ENCODE results near the gene SPRYD3.

The SPRYD3 gene

GRCh38 chr12:53079226-53080117 is at the start of gene SPRYD3 (continued):
- TF ChIP-seq ZNF513 (tag by site-specific recombination; IDR thresholded peaks at IDR 0.05): no peak
- peak; percentile 73 for TF ChIP-seq ZNF341 (tag by site-specific recombination; IDR thresholded peaks at IDR 0.05; ENCODE audit: low read depth)
- TF ChIP-seq ZNF473 (tag by site-specific recombination; IDR thresholded peaks at IDR 0.05): no peak
- TF ChIP-seq PRDM4 (tag by site-specific recombination; IDR thresholded peaks at IDR 0.05): no peak
- peak; percentile 57 for TF ChIP-seq KLF16 (tag by site-specific recombination; IDR thresholded peaks at IDR 0.05)
- peak; percentile 66 for TF ChIP-seq ZXDB (tag by site-specific recombination; IDR thresholded peaks at IDR 0.05)
- TF ChIP-seq KLF9 (tag by site-specific recombination; IDR thresholded peaks at IDR 0.05; ENCODE audit: low read depth): peak; percentile 82; the same call in 1 of the 2 replicates
- TF ChIP-seq ZNF768 (tag by site-specific recombination; IDR thresholded peaks at IDR 0.05): no peak
- no peak for TF ChIP-seq ZFP41 (tag by site-specific recombination; IDR thresholded peaks at IDR 0.05; ENCODE audit: borderline replicate concordance)
- TF ChIP-seq PRDM2 (tag by site-specific recombination; IDR thresholded peaks at IDR 0.05; ENCODE audit: borderline replicate concordance): no peak
- no peak for TF ChIP-seq ZNF645 (tag by site-specific recombination; IDR thresholded peaks at IDR 0.05)
- TF ChIP-seq ZNF354C (tag by site-specific recombination; IDR thresholded peaks at IDR 0.05; ENCODE audit: borderline replicate concordance, low read depth): no peak
- no peak for TF ChIP-seq ZNF843 (tag by site-specific recombination; IDR thresholded peaks at IDR 0.05)
- peak; percentile 99 for TF ChIP-seq HIC1 (tag by site-specific recombination; IDR thresholded peaks at IDR 0.05)
- TF ChIP-seq ZNF677 (tag by site-specific recombination; IDR thresholded peaks at IDR 0.05): no peak
- TF ChIP-seq ZNF335 (tag by site-specific recombination; conservative IDR thresholded peaks at IDR 0.05): peak; percentile 66
- TF ChIP-seq ZNF558 (tag by site-specific recombination; IDR thresholded peaks at IDR 0.05): no peak
- no peak for TF ChIP-seq ZBTB44 (tag by site-specific recombination; IDR thresholded peaks at IDR 0.05)
- TF ChIP-seq ZNF549 (tag by site-specific recombination; IDR thresholded peaks at IDR 0.05): no peak
- TF ChIP-seq ZNF639 (tag by site-specific recombination; IDR thresholded peaks at IDR 0.05): no peak
- TF ChIP-seq ZNF571 (tag by site-specific recombination; IDR thresholded peaks at IDR 0.05): no peak
